Measurements from ENCODE around the gene KCNJ5.

Gene KCNJ5

DNA sequence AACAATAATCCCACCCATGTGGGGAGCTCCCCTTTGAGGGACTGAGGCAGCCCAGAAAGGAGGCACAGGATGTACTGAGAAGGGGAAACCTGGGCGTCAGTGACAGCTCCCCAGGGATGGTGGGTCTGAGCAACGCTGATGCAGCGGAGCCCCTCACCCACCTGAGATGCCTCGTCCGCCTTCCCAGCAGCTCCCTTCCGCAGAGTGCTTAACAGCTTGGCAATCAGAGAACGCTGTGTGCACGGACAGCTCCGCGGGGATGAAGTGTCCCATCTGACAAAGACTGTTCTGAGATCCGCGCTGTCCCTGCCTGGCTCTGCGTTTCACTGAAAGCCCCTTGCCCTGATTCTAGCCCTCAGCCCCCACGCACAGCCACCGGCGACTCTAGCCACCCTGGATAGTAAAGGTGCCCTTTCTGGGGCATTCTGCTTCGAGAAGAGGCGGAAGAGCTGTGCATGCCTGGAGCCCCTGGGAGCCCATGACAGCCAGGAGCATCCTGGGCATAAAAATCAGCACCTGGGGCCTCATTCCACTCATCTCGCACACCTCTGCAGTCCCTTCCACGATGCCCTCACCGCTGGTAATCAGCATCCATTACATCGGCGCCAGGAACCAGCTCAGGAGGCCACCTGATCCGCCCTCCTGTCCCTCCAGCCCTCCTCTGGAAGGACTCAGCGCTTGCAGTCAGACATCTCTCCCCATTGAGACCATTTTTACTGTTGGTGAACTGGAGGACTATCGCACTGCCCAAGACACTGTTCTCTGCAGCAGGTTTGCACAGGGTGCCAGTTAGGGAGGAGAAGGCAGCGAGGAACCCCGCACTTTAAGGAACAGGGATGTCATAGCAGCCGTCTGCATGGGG lies 10.7 kb downstream of the KCNJ5 start:
- Mint-ChIP-seq H3K27ac (no peak overlapping the region), H3K4me3 (peak overlapping the region; percentile 67), H3K9me3 (peaks cover 2% of the 10 kb centered on the region), H3K27me3 (ENCODE audit: low read depth, poor library complexity) (peaks cover 90% of the 10 kb centered on the region), H3K36me3 (ENCODE audit: low read depth) (no peaks in the 10 kb centered on the region), H3K4me1 (peaks cover 44% of the 10 kb centered on the region)
- peak; percentile 51 for DNase-seq
- TF ChIP-seq, protein P1, sequence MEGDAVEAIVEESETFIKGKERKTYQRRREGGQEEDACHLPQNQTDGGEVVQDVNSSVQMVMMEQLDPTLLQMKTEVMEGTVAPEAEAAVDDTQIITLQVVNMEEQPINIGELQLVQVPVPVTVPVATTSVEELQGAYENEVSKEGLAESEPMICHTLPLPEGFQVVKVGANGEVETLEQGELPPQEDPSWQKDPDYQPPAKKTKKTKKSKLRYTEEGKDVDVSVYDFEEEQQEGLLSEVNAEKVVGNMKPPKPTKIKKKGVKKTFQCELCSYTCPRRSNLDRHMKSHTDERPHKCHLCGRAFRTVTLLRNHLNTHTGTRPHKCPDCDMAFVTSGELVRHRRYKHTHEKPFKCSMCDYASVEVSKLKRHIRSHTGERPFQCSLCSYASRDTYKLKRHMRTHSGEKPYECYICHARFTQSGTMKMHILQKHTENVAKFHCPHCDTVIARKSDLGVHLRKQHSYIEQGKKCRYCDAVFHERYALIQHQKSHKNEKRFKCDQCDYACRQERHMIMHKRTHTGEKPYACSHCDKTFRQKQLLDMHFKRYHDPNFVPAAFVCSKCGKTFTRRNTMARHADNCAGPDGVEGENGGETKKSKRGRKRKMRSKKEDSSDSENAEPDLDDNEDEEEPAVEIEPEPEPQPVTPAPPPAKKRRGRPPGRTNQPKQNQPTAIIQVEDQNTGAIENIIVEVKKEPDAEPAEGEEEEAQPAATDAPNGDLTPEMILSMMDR (IDR thresholded peaks at IDR 0.05): no peak

DNA sequence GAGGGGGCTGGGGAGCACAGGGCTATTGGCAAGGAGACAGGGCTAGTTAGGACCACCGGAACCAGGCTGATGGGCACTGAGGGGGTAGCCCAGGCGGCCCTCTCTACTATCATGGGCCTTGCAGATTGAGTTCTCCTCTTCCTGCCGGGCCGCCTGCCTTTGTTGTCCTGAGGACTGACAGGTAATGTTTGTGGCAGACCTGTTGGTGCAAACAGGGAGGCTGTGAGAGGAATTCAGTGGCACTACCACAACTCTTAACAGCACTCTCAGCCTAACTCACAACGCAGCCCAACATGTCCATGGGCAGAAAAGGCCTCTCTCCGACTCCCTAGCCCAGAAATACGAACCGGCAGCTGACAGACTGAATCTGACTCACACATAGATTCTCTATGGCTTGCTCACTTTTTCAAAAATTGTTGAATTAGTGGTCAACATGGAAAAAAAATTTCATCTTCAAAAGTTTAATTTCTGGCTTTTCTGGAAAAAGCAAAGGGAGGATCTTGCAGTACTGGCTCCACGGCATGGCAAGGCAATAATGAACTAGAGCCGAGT lies 11.4 kb downstream of the KCNJ5 start:
- H3K4me1 Mint-ChIP-seq: peaks cover 44% of the 10 kb centered on the region
- H3K4me3 Mint-ChIP-seq: peak overlapping the region; percentile 67
- H3K27me3 Mint-ChIP-seq (ENCODE audit: low read depth, poor library complexity): peaks cover 95% of the 10 kb centered on the region
- no peaks in the 10 kb centered on the region for H3K36me3 Mint-ChIP-seq (ENCODE audit: low read depth)
- TF ChIP-seq, protein P1 (IDR thresholded peaks at IDR 0.05): no peak
- H3K9me3 Mint-ChIP-seq: peaks cover 8% of the 10 kb centered on the region
- DNase-seq: no peak
- H3K27ac Mint-ChIP-seq: no peak overlapping the region

DNA sequence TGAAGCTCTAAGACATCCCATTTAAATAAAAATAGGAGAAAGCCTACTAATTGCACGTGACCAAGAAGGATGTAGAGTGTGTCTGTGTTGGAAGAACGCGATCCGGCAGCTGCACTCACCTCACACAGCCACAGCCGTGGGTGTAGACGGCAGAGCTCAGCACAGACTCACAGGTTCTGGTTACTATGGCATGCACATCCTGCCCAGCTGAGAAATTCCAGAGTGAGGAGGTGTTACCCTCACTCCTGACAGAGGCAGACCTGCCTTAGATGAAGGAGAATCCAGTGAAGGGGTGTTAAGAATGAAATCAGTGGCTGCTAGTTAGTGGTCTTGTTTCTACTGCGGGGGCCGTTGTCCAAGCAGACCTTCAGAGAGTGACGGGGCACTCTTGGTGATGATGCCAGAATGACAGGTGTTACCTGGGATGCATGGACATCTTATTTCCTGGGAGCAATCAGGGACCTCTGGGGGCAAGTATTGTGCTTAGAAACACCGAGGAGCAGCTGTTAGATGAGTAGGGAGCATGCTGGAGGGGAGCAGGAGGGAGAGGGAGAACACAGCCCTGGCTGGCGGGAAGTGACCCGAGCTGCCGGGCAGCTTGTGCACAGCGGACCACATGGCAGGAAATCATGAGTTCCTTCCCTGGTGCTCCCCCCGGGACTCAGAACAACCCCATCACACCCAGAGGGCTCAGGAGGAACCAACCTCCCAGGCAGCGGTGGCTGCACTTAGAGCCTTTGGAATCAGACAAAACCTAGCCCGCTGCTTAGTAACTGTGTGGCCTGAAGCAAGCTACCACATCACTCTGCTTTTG lies 12.3 kb downstream of the KCNJ5 start:
- no peak overlapping the region for H3K27ac Mint-ChIP-seq
- no peaks in the 10 kb centered on the region for H3K36me3 Mint-ChIP-seq (ENCODE audit: low read depth)
- peaks cover 8% of the 10 kb centered on the region for H3K9me3 Mint-ChIP-seq
- DNase-seq: peak; percentile 23
- H3K4me1 Mint-ChIP-seq: peaks cover 44% of the 10 kb centered on the region
- TF ChIP-seq, protein P1 (IDR thresholded peaks at IDR 0.05): no peak
- peaks cover 91% of the 10 kb centered on the region for H3K27me3 Mint-ChIP-seq (ENCODE audit: low read depth, poor library complexity)
- peak overlapping the region; percentile 67 for H3K4me3 Mint-ChIP-seq

DNA sequence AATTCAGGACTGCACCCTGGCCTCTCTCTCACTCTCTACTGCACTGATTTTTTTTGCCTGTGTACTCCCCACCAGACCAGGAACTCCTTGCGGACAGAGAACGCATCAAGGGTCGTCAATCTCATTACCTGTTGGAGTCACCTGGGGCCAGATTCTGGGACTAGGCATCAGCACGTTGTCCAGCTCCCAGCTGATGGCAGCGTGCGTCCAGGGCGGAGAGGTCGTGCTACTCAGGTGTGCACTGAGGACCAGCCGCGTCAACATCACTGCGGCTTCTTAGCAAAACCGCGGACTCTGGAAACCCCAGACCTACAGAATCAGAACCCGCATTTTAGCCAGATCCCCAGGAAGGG lies 13.1 kb downstream of the KCNJ5 start:
- H3K27ac Mint-ChIP-seq: no peak overlapping the region
- peaks cover 89% of the 10 kb centered on the region for H3K27me3 Mint-ChIP-seq (ENCODE audit: low read depth, poor library complexity)
- TF ChIP-seq, protein P1 (IDR thresholded peaks at IDR 0.05): no peak
- H3K4me1 Mint-ChIP-seq: peaks cover 44% of the 10 kb centered on the region
- no peaks in the 10 kb centered on the region for H3K36me3 Mint-ChIP-seq (ENCODE audit: low read depth)
- no peak for DNase-seq
- peak overlapping the region; percentile 67 for H3K4me3 Mint-ChIP-seq
- peaks cover 8% of the 10 kb centered on the region for H3K9me3 Mint-ChIP-seq

DNA sequence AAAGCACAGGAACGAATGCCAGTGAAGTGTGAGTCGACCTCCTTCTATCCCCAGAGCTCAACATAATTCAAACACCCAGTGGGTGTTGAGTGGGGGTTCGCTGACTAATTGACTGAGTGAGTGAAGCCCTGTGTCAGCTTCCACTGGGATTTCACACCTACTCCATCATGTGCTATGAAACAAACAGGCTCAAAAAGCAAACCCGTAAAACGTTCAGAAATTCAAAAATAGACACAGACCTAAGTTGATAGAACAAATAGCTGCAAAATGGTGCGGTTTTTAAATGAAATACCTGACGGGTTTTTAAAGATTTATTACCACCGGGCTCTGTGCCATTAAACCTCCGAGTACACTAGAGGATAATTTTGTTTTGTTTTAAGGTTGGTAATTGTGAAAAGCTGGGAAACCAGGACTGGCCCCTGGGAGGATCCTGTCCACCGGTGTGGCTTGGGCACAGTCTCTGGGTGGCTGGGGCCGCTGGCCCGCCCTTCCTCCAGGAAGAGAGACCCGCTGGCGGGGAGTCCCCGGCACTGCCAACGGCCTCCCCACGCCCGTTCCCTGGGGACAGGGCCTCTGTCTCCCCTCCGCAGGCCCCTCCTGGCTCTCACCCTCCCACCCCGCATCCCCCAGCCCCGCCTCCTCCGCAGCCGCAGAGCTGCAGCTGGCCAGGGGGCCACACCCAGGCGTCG lies 13.6 kb downstream of the KCNJ5 start:
- H3K36me3 Mint-ChIP-seq (ENCODE audit: low read depth): no peaks in the 10 kb centered on the region
- TF ChIP-seq, protein P1 (IDR thresholded peaks at IDR 0.05): no peak
- H3K27ac Mint-ChIP-seq: no peak overlapping the region
- H3K9me3 Mint-ChIP-seq: peaks cover 8% of the 10 kb centered on the region
- peaks cover 44% of the 10 kb centered on the region for H3K4me1 Mint-ChIP-seq
- DNase-seq: peak; percentile 63
- peak overlapping the region; percentile 67 for H3K4me3 Mint-ChIP-seq
- peaks cover 89% of the 10 kb centered on the region for H3K27me3 Mint-ChIP-seq (ENCODE audit: low read depth, poor library complexity)

Measured in nephron progenitor cell (in vitro differentiated cells).